ENCODE measurements around the gene CHN2. TPM values are rescaled to one million over a fixed set of nuclear protein-coding genes. Genes with fewer than 3 reads are reported as not detected.

CHN2 gene
- polyA plus RNA-seq, 1 donor, result 33.6 TPM

- H3K27me3 ChIP-seq (ENCODE audit: control insufficient read depth, insufficient read depth, low read length), result no peaks in the 10 kb centered on the region
- H3K9me3 ChIP-seq (ENCODE audit: control insufficient read depth, low read depth, low read length), result no peaks in the 10 kb centered on the region
- H3K4me3 ChIP-seq (ENCODE audit: low read length), result no peak overlapping the region
- no peaks in the 10 kb centered on the region for H3K36me3 ChIP-seq (ENCODE audit: control insufficient read depth, insufficient read depth, low read length)
- DNase-seq, result peak; percentile 40 to 76
- H3K27ac ChIP-seq (ENCODE audit: low read length), result peak overlapping the region; percentile 4
- WGBS (ENCODE audit: insufficient coverage, low lambda C conversion rate), result 40% methylated on average over 1 of the region's 1 CpG
- peaks cover 19% of the 10 kb centered on the region for H3K4me1 ChIP-seq (ENCODE audit: control insufficient read depth, insufficient read depth, low read length)
Measured at GRCh38 chr7:29269935-29270334, 75.4 kb downstream of the CHN2 start.

DNA sequence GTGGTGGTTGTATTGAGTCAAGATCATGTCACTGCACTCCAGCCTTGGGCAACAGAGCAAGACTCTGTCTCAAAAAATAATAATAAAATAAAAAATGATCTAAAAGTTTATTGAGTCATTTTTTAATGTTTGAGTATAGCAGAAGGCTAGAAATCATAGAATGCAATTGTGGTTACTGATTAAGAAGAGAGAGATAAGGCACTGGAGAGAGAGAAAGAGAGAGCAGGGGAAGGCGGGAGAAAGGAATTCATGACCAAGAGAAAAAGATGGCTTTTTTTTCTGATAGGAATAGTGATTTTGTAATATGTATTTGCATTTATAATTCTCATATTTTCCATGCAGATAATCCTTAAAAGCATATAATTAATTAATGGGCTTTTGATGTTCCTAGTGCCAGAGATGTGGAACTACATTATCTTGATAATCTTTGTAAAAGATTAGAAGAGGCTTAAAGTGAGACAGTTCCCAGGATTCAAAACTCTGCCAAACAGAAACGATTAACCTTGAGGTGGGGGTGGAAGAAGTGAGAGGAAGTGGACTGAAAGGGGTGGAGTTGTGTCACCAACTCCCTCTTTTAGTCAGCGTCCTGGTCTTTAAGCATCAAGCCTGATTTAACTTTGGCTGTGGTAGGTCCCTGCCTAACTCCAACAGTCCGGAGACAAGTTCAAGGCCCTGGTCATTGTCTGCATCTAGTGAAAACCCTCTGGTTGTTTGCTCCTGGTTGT, 76.2 kb downstream of the CHN2 start:
- Histone ChIP-seq H3K27ac (ENCODE audit: low read length) (peak overlapping the region; percentile 45), H3K27me3 (ENCODE audit: control insufficient read depth, insufficient read depth, low read length) (no peaks in the 10 kb centered on the region), H3K9me3 (ENCODE audit: control insufficient read depth, low read depth, low read length) (no peaks in the 10 kb centered on the region), H3K36me3 (ENCODE audit: control insufficient read depth, insufficient read depth, low read length) (no peaks in the 10 kb centered on the region), H3K4me3 (ENCODE audit: low read length) (no peak overlapping the region), H3K4me1 (ENCODE audit: control insufficient read depth, insufficient read depth, low read length) (peaks cover 19% of the 10 kb centered on the region)
- peak in 1 of 2 donors; percentile 43 for DNase-seq
- 27% methylated on average over 2 of the region's 4 CpGs for WGBS (ENCODE audit: insufficient coverage, low lambda C conversion rate)

- H3K36me3 ChIP-seq (ENCODE audit: control insufficient read depth, insufficient read depth, low read length), result no peaks in the 10 kb centered on the region
Measured at GRCh38 chr7:29271319-29271658, 76.7 kb downstream of the CHN2 start.

GRCh38 chr7:29272057-29272456, 77.5 kb downstream of the CHN2 start:
- Histone ChIP-seq H3K4me3 (ENCODE audit: low read length) (no peak overlapping the region), H3K27ac (ENCODE audit: low read length) (no peak overlapping the region), H3K27me3 (ENCODE audit: control insufficient read depth, insufficient read depth, low read length) (no peaks in the 10 kb centered on the region), H3K36me3 (ENCODE audit: control insufficient read depth, insufficient read depth, low read length) (no peaks in the 10 kb centered on the region), H3K4me1 (ENCODE audit: control insufficient read depth, insufficient read depth, low read length) (peaks cover 23% of the 10 kb centered on the region), H3K9me3 (ENCODE audit: control insufficient read depth, low read depth, low read length) (no peaks in the 10 kb centered on the region)
- DNase-seq, result no peak
- WGBS (ENCODE audit: insufficient coverage, low lambda C conversion rate), result no CpG with 5 or more reads among the region's 9 CpGs

More at GRCh38 chr7:29271319-29271658, 76.7 kb downstream of the CHN2 start:
- peak in 1 of 2 donors; percentile 39 for DNase-seq
- Histone ChIP-seq H3K27ac (ENCODE audit: low read length) (peak overlapping the region; percentile 45), H3K27me3 (ENCODE audit: control insufficient read depth, insufficient read depth, low read length) (no peaks in the 10 kb centered on the region), H3K4me1 (ENCODE audit: control insufficient read depth, insufficient read depth, low read length) (peaks cover 19% of the 10 kb centered on the region), H3K9me3 (ENCODE audit: control insufficient read depth, low read depth, low read length) (no peaks in the 10 kb centered on the region), H3K4me3 (ENCODE audit: low read length) (no peak overlapping the region)
- 38% methylated on average over 1 of the region's 4 CpGs for WGBS (ENCODE audit: insufficient coverage, low lambda C conversion rate)

DNA sequence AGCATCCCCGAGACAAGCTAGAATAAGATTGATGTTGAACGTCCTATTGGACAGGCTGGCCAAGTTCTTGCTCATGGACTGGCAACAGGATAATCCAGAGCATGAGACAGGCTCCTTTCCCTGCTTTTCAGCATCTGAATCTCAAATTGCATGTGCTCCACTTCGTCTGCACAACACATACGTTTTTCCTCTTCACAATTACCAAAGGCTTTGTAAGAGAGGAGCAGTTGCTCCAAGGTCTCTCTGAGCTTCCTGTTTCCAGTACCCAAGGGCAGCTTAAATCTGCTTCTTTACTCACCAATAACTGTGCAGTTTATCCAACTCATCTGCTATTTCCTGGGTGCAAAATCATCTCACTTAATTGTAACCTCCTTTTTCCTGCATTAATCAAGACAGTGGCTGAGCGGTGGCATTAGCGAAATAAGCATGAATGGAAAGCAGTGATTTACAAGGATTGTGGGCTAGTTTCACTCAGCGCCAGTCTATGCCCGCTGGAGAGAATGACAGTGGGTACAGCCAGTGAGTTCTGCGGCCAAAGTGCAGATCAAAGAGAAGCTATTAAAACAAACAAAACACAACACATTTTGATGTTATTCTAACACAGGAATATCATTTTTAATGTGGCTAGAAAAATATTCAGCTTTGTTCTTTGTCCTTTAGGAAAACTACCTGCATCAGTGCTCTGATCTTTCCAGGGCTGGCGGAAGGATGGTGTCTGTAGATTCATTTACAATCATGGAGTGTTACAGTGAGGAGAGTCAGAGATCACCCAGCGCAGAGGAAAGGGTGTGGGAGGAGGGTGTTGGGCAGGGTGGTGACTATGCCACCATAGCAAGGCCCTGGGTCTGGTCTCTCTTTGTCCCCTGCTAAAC, 79.8 kb downstream of the CHN2 start:
- Histone ChIP-seq H3K4me1 (ENCODE audit: control insufficient read depth, insufficient read depth, low read length) (peaks cover 30% of the 10 kb centered on the region), H3K9me3 (ENCODE audit: control insufficient read depth, low read depth, low read length) (no peaks in the 10 kb centered on the region), H3K27ac (ENCODE audit: low read length) (no peak overlapping the region), H3K27me3 (ENCODE audit: control insufficient read depth, insufficient read depth, low read length) (no peaks in the 10 kb centered on the region), H3K36me3 (ENCODE audit: control insufficient read depth, insufficient read depth, low read length) (no peaks in the 10 kb centered on the region), H3K4me3 (ENCODE audit: low read length) (no peak overlapping the region)
- WGBS (ENCODE audit: insufficient coverage, low lambda C conversion rate), result no CpG with 5 or more reads among the region's 11 CpGs
- DNase-seq, result no peak

DNA sequence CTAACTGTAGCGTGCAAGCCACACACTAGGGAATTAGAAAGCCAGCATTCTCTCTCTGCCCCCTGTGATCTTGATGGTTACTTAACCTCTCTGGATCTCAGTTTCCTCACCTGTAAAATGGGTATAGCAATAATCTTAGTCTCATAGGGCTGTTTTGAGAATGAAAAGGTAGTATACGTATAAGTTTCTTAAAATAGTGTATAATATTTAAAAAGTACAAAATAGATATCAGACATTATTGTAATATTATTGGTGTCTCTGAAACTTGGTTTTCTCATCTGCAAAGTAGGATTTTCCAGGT, 80.4 kb downstream of the CHN2 start:
- no peaks in the 10 kb centered on the region for H3K27me3 ChIP-seq (ENCODE audit: control insufficient read depth, insufficient read depth, low read length)
- WGBS (ENCODE audit: insufficient coverage, low lambda C conversion rate), result no CpG with 5 or more reads among the region's 2 CpGs
- H3K4me1 ChIP-seq (ENCODE audit: control insufficient read depth, insufficient read depth, low read length), result peaks cover 30% of the 10 kb centered on the region
- no peaks in the 10 kb centered on the region for H3K9me3 ChIP-seq (ENCODE audit: control insufficient read depth, low read depth, low read length)
- DNase-seq, result no peak
- H3K4me3 ChIP-seq (ENCODE audit: low read length), result no peak overlapping the region
- H3K36me3 ChIP-seq (ENCODE audit: control insufficient read depth, insufficient read depth, low read length), result no peaks in the 10 kb centered on the region
- H3K27ac ChIP-seq (ENCODE audit: low read length), result no peak overlapping the region

DNA sequence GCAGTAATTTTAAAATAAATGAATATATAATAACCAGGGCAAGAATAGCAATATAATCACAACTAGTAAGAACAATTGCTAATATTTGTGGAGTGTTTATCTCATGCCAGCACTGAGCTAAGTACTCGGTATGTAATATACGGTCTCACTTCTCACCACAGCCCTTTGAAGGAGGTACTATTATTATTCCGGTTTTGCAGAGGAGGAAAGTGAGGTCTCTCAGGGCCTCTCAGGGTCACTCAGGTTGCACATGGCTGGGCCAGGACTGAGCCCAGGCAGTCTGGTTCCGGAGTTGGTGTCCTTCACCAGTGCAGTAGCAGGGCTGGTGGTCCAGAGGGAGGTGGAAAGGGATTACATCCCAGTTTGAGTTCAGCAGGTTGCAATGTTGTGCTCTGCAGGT, 80.9 kb downstream of the CHN2 start:
- H3K27ac ChIP-seq (ENCODE audit: low read length), result no peak overlapping the region
- no peaks in the 10 kb centered on the region for H3K27me3 ChIP-seq (ENCODE audit: control insufficient read depth, insufficient read depth, low read length)
- H3K4me1 ChIP-seq (ENCODE audit: control insufficient read depth, insufficient read depth, low read length), result peaks cover 30% of the 10 kb centered on the region
- H3K4me3 ChIP-seq (ENCODE audit: low read length), result no peak overlapping the region
- no CpG with 5 or more reads among the region's 4 CpGs for WGBS (ENCODE audit: insufficient coverage, low lambda C conversion rate)
- H3K36me3 ChIP-seq (ENCODE audit: control insufficient read depth, insufficient read depth, low read length), result no peaks in the 10 kb centered on the region
- H3K9me3 ChIP-seq (ENCODE audit: control insufficient read depth, low read depth, low read length), result no peaks in the 10 kb centered on the region
- DNase-seq, result no peak

GRCh38 chr7:29276199-29276598, 81.6 kb downstream of the CHN2 start:
- no peak for DNase-seq
- H3K9me3 ChIP-seq (ENCODE audit: control insufficient read depth, low read depth, low read length), result no peaks in the 10 kb centered on the region
- H3K27ac ChIP-seq (ENCODE audit: low read length), result no peak overlapping the region
- no peak overlapping the region for H3K4me3 ChIP-seq (ENCODE audit: low read length)
- H3K27me3 ChIP-seq (ENCODE audit: control insufficient read depth, insufficient read depth, low read length), result no peaks in the 10 kb centered on the region
- WGBS (ENCODE audit: insufficient coverage, low lambda C conversion rate), result no CpG with 5 or more reads among the region's 2 CpGs
- peaks cover 24% of the 10 kb centered on the region for H3K4me1 ChIP-seq (ENCODE audit: control insufficient read depth, insufficient read depth, low read length)
- H3K36me3 ChIP-seq (ENCODE audit: control insufficient read depth, insufficient read depth, low read length), result no peaks in the 10 kb centered on the region

DNA sequence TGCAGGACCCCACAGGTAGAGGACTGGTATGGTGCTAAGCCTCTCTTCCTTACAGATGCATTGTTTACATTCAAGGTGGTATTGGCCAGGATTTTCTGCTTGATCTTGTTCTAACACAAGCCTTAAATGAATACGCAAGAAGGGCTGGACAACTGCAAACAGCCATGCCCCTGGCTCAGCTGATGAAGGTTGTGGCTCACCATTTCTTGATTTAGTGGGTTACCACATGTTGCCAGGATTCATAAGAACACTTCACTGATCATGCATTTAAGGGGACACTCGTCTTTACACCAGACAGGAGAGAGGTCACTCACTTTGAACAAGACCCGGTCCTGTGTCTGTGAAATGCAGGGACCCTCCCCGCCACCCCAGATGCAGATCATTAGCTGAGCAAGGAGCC, 82.2 kb downstream of the CHN2 start:
- DNase-seq, result no peak
- Histone ChIP-seq H3K4me3 (ENCODE audit: low read length) (no peak overlapping the region), H3K4me1 (ENCODE audit: control insufficient read depth, insufficient read depth, low read length) (peaks cover 18% of the 10 kb centered on the region), H3K9me3 (ENCODE audit: control insufficient read depth, low read depth, low read length) (no peaks in the 10 kb centered on the region), H3K36me3 (ENCODE audit: control insufficient read depth, insufficient read depth, low read length) (no peaks in the 10 kb centered on the region), H3K27me3 (ENCODE audit: control insufficient read depth, insufficient read depth, low read length) (no peaks in the 10 kb centered on the region), H3K27ac (ENCODE audit: low read length) (no peak overlapping the region)
- WGBS (ENCODE audit: insufficient coverage, low lambda C conversion rate), result no CpG with 5 or more reads among the region's 4 CpGs

- WGBS (ENCODE audit: insufficient coverage, low lambda C conversion rate), result no CpG with 5 or more reads among the region's 6 CpGs
- Histone ChIP-seq H3K27ac (ENCODE audit: low read length) (no peak overlapping the region), H3K9me3 (ENCODE audit: control insufficient read depth, low read depth, low read length) (no peaks in the 10 kb centered on the region), H3K27me3 (ENCODE audit: control insufficient read depth, insufficient read depth, low read length) (no peaks in the 10 kb centered on the region), H3K4me3 (ENCODE audit: low read length) (no peak overlapping the region), H3K36me3 (ENCODE audit: control insufficient read depth, insufficient read depth, low read length) (no peaks in the 10 kb centered on the region), H3K4me1 (ENCODE audit: control insufficient read depth, insufficient read depth, low read length) (peaks cover 12% of the 10 kb centered on the region)
- peak in 1 of 2 donors; percentile 45 for DNase-seq
Measured at GRCh38 chr7:29277436-29278215, 83.1 kb downstream of the CHN2 start.

Measured in large intestine (tissue), 3 donors.